Gastrocnemius medialis (tissue), 4 donors: ENCODE data around the gene CITED1. TPM values are rescaled to one million over a fixed set of nuclear protein-coding genes. Genes with fewer than 3 reads are reported as not detected.

Source experiments
- ATAC-seq, 2 donors: fragments of 150-250 bp; one replicate each; pipeline ENCODE4 v1.9.1; 2016
- DNase-seq, 2 donors: peaks; one replicate each; pipeline ENCODE4 v3.0.0-alpha.2; 2019
- H3K27ac ChIP-seq, 4 donors: fragments of 200-600 bp; sonication (generic); 1 replicate in 1 of 4; 2 replicates in 3 of 4; pipeline ENCODE4 v1.5.1; 2016 to 2018; ENCODE audit warnings: mild to moderate bottlenecking in 2 of 4, moderate library complexity in 1 of 4
- H3K27me3 ChIP-seq, 3 donors: fragments of 200-600 bp; sonication (generic) in 2 of 3; 1 replicate in 1 of 3; 2 replicates in 2 of 3; pipeline versions ENCODE4 v1.5.1 to v1.6.0; 2016 to 2019; ENCODE audit warnings: mild to moderate bottlenecking in 1 of 3, moderate library complexity in 1 of 3
- H3K36me3 ChIP-seq, 2 donors: fragments of 200-600 bp; sonication (generic) in 1 of 2; one replicate each; pipeline ENCODE4 v1.5.1; 2017 to 2018
- H3K4me1 ChIP-seq, 2 donors: fragments of 200-600 bp; sonication (generic) in 1 of 2; one replicate each; pipeline ENCODE4 v1.5.1; 2016 to 2017; ENCODE audit warnings: mild to moderate bottlenecking in 2 of 2
- H3K4me3 ChIP-seq, 4 donors: fragments of 200-600 bp; sonication (generic) in 3 of 4; 1 replicate in 1 of 4; 2 replicates in 3 of 4; pipeline ENCODE4 v1.5.1; 2016 to 2019; ENCODE audit warnings: mild to moderate bottlenecking in 2 of 4
- H3K9me3 ChIP-seq, 3 donors: fragments of 200-600 bp; sonication (generic) in 2 of 3; 1 replicate in 1 of 3; 2 replicates in 2 of 3; pipeline ENCODE4 v1.5.1; 2016 to 2019
- POLR2A ChIP-seq, 2 donors: fragments of 450-650 bp; IDR thresholded peaks; one replicate each; pipeline ENCODE4 v1.6.1; 2017; ENCODE audit warnings: antibody characterized with exemption in 2 of 2, mild to moderate bottlenecking in 2 of 2, moderate library complexity in 2 of 2
- in situ Hi-C, 4 donors: fragments of 200-750 bp; cut with MboI; loops; one replicate each; pipeline versions ENCODE4 v1.15.0 to v1.8.0; 2017; ENCODE audit warnings: low sequenced_read_pairs in 4 of 4
- intact Hi-C: fragments of 100-400 bp; cut with DNase I; formaldehyde crosslinking; loops from one replicate; pipeline ENCODE4 v1.15.1; 2023; ENCODE audit warnings: low total_unique reads
- total RNA-seq, 4 donors: library from RNA; depleted of rRNA; stranded (reverse); fragments of >200 nt; gene quantifications; one replicate each; pipeline versions ENCODE4 v1.1.0 to v1.2.3, GENCODE V29; 2016
- TF ChIP-seq, protein P1 (sequence below), 5 experiments: fragments of 450-650 bp in 3 of 5; fragments of 200-600 bp in 2 of 5; sonication (generic) in 2 of 5; IDR thresholded peaks in 4 of 5; conservative IDR thresholded peaks in 1 of 5; 1 replicate in 4 of 5; 2 replicates in 1 of 5; pipeline ENCODE4 v1.5.1; 2016 to 2019; ENCODE audit warnings: antibody characterized with exemption in 5 of 5, mild to moderate bottlenecking in 3 of 5, moderate library complexity in 3 of 5

The CITED1 gene
- total RNA-seq, 4 donors from 2014 or later = not detected

DNA sequence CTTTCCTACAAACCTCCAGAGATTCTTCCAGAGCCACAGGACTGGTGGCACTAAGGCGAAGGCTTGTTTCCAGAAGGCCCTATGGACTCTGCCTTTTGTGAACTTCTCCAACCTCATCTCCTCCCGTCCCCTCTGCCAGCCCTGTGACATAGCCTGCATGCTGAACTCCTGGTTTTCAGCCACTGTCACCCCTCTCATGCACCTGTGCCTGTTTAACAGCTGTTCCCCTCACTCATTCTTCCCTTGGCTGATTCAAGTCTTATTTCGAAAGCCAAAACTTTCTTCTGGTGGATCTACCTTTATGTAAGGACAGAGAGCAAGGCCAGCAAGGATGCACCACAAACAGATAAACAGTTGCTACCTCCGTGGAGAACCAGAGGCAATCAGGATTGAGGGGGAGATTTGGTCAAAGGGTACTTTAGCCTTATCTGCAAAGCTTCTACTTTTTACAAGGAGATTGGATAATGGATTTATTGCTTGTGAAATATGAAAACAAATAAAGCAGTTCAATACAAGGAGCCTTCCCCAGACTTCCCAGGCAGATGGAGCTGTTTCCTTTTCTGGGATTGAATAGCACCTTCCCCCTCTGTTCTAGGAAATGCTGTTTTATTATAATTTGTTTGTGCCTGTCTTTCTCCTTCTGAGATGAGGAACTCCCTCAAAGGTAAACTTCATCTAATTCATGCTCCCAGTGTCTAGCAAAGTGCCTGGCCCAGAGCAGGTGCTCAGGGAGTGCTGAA lies 5.7 kb downstream of the CITED1 start:
- no peaks in the 10 kb centered on the region for H3K9me3 ChIP-seq
- in situ Hi-C loops = loop anchor here in 1 of 4 donors (25.0 kb wide), 1 partner anchor 237 kb away; no protein-coding TSS in a partner anchor
- H3K4me3 ChIP-seq = no peak overlapping the region
- H3K27me3 ChIP-seq = peaks cover 2 to 44% (median 8%) of the 10 kb centered on the region in 3 donors
- intact Hi-C loops = loop anchor here (10.0 kb wide), 1 partner anchor 165 kb away; no protein-coding TSS in a partner anchor
- H3K36me3 ChIP-seq = no peaks in the 10 kb centered on the region
- DNase-seq (no peak), ATAC-seq (no peak)
- peaks cover 0 to 4% of the 10 kb centered on the region in 2 donors for H3K4me1 ChIP-seq
- no peak overlapping the region for H3K27ac ChIP-seq
- TF ChIP-seq, protein P1, sequence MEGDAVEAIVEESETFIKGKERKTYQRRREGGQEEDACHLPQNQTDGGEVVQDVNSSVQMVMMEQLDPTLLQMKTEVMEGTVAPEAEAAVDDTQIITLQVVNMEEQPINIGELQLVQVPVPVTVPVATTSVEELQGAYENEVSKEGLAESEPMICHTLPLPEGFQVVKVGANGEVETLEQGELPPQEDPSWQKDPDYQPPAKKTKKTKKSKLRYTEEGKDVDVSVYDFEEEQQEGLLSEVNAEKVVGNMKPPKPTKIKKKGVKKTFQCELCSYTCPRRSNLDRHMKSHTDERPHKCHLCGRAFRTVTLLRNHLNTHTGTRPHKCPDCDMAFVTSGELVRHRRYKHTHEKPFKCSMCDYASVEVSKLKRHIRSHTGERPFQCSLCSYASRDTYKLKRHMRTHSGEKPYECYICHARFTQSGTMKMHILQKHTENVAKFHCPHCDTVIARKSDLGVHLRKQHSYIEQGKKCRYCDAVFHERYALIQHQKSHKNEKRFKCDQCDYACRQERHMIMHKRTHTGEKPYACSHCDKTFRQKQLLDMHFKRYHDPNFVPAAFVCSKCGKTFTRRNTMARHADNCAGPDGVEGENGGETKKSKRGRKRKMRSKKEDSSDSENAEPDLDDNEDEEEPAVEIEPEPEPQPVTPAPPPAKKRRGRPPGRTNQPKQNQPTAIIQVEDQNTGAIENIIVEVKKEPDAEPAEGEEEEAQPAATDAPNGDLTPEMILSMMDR (IDR thresholded peaks at IDR 0.05 in 4 of 5, conservative IDR thresholded peaks at IDR 0.05 in 1 of 5) = no peak
- TF ChIP-seq POLR2A (IDR thresholded peaks at IDR 0.05) = no peak

DNA sequence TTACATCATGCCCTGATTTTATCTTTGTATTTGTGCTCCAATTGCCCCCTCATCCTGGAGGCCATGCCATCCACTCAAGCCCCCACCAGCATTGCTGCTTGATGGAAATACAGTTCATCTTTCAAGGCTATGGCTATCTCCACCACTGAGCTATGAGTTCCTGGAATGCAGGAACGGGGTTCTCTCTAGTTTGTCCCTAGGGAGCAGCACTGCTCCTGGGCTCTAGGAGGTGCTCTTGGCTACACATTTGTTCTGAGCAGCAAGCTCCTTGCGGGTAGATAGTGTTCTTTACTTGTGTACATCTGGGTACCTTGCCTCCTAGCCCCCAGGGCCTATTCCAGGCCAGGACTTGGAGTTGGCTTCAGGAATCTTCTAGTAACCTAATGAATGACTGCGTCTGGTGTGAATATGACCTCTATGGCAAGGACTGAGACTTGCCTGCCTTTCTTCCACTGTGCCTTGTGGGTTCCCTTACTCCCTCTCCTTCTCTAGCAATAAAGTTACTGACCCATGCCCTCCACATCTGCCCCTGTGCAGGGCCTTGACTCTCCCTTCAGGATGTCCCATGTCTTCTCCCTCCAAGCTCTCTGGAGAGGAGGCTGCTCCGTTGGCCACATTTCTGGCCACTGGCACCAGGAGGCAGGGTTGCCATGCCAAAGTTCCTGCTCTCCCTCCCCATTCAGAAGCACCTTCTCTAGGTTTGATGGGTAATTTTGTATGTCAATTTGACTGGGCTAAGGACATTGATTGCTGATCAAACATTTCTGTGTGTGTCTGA lies 7.6 kb downstream of the CITED1 start:
- H3K27ac ChIP-seq = no peak overlapping the region
- in situ Hi-C loops = loop anchor here in 1 of 4 donors (25.0 kb wide), 1 partner anchor 239 kb away; no protein-coding TSS in a partner anchor
- no peak for DNase-seq
- TF ChIP-seq, protein P1 (IDR thresholded peaks at IDR 0.05 in 4 of 5, conservative IDR thresholded peaks at IDR 0.05 in 1 of 5) = no peak
- TF ChIP-seq POLR2A (IDR thresholded peaks at IDR 0.05) = no peak
- peaks cover 0 to 25% (median 0%) of the 10 kb centered on the region in 3 donors for H3K27me3 ChIP-seq
- no peak overlapping the region for H3K4me3 ChIP-seq
- intact Hi-C loops = no loop called here
- no peaks in the 10 kb centered on the region for H3K4me1 ChIP-seq
- no peaks in the 10 kb centered on the region for H3K9me3 ChIP-seq
- no peaks in the 10 kb centered on the region for H3K36me3 ChIP-seq
- no peak for ATAC-seq

DNA sequence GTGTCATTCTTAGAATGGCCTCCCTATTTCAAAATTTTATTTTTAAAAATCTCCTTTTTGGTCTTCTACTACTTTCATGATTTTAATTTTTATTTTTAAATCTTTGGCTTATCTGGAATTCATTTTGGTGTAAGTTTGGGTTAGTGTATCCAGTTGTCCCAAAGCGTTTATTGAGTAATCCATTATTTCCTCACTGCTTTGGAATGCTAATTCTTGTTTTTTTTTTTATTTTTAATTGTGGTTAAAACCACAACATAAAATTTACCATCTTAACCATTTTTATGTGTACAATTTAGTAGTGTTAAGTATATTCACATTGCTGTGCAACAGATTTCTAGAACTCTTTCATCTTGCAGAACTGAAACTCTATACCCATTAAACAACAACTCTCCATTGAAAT lies 8.7 kb downstream of the CITED1 start:
- no peak for DNase-seq
- Histone ChIP-seq H3K4me3 (no peak overlapping the region), H3K4me1 (no peaks in the 10 kb centered on the region), H3K27ac (no peak overlapping the region), H3K9me3 (no peaks in the 10 kb centered on the region), H3K36me3 (no peaks in the 10 kb centered on the region), H3K27me3 (peaks cover 0 to 21% (median 0%) of the 10 kb centered on the region in 3 donors)
- intact Hi-C loops = no loop called here
- in situ Hi-C loops = loop anchor here in 1 of 4 donors (25.0 kb wide), 1 partner anchor 240 kb away; no protein-coding TSS in a partner anchor
- TF ChIP-seq, protein P1 (IDR thresholded peaks at IDR 0.05 in 4 of 5, conservative IDR thresholded peaks at IDR 0.05 in 1 of 5) = no peak
- no peak for TF ChIP-seq POLR2A (IDR thresholded peaks at IDR 0.05)
- no peak for ATAC-seq

DNA sequence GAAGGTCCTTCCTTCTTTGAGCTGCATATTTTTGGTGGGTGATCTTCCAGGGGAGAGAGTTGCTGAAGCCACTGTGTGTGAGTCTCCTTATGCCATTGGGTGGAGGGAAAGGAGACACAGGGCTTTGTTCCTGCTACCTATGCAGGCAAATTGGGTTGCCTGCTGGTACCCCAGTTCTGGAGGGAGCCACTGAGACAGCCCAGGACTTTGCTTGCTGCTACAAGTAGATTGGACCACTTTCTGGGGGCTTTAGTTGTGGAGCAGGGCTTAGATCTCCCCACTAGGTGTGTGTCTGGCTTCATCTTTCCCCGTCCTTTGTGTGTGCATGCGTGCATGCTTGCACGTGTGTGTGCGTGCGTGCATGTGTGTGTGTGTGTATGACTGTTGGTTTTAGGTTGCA lies 10.0 kb downstream of the CITED1 start:
- no peaks in the 10 kb centered on the region for H3K4me1 ChIP-seq
- DNase-seq = no peak
- H3K4me3 ChIP-seq = no peak overlapping the region
- intact Hi-C loops = no loop called here
- H3K27ac ChIP-seq = no peak overlapping the region
- peaks cover 0 to 21% (median 0%) of the 10 kb centered on the region in 3 donors for H3K27me3 ChIP-seq
- no peaks in the 10 kb centered on the region for H3K36me3 ChIP-seq
- TF ChIP-seq, protein P1 (IDR thresholded peaks at IDR 0.05 in 4 of 5, conservative IDR thresholded peaks at IDR 0.05 in 1 of 5) = no peak
- no peak for TF ChIP-seq POLR2A (IDR thresholded peaks at IDR 0.05)
- no peak for ATAC-seq
- in situ Hi-C loops = loop anchor here in 1 of 4 donors (25.0 kb wide), 1 partner anchor 242 kb away; no protein-coding TSS in a partner anchor
- no peaks in the 10 kb centered on the region for H3K9me3 ChIP-seq
